NB4 (cell line): Measurements from ENCODE around the gene EMC8.
A peak's percentile ranks its signal among the peaks of the same experiment; 100 is the strongest.

Experiments used
- DNase-seq: peaks from one replicate; pipeline ENCODE4 v3.0.0; 2010; ENCODE audit warnings: low read depth
- H3K4me3 ChIP-seq: one replicate; pipeline ENCODE4 v1.5.1; 2011; ENCODE audit warnings: mild to moderate bottlenecking, low read depth, low read length, moderate library complexity
- MYC ChIP-seq: IDR thresholded peaks from 2 replicates; pipeline ENCODE4 v1.6.1; 2011; ENCODE audit warnings: low read depth, low read length
- POLR2A ChIP-seq: IDR thresholded peaks from 2 replicates; pipeline ENCODE4 v1.6.1; 2011; ENCODE audit warnings: mild to moderate bottlenecking; ENCODE audit not compliant: insufficient read length; ENCODE audit errors: extremely low read depth
- TF ChIP-seq, protein P1 (sequence below): IDR thresholded peaks from one replicate; pipeline ENCODE4 v1.5.1; 2012; ENCODE audit warnings: low read depth, low read length
- TF ChIP-seq, protein P2 (sequence below): IDR thresholded peaks from 2 replicates; pipeline ENCODE4 v1.6.1; 2011; ENCODE audit warnings: low read depth, low read length

Gene EMC8

GRCh38 chr16:85757341-85757822, 42.0 kb downstream of the EMC8 start:
- TF ChIP-seq POLR2A, result no peak
- TF ChIP-seq, protein P1, sequence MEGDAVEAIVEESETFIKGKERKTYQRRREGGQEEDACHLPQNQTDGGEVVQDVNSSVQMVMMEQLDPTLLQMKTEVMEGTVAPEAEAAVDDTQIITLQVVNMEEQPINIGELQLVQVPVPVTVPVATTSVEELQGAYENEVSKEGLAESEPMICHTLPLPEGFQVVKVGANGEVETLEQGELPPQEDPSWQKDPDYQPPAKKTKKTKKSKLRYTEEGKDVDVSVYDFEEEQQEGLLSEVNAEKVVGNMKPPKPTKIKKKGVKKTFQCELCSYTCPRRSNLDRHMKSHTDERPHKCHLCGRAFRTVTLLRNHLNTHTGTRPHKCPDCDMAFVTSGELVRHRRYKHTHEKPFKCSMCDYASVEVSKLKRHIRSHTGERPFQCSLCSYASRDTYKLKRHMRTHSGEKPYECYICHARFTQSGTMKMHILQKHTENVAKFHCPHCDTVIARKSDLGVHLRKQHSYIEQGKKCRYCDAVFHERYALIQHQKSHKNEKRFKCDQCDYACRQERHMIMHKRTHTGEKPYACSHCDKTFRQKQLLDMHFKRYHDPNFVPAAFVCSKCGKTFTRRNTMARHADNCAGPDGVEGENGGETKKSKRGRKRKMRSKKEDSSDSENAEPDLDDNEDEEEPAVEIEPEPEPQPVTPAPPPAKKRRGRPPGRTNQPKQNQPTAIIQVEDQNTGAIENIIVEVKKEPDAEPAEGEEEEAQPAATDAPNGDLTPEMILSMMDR, result no peak
- H3K4me3 ChIP-seq, result no peak overlapping the region
- no peak for DNase-seq

GRCh38 chr16:85755929-85756768, 43.2 kb downstream of the EMC8 start:
- DNase-seq, result no peak
- H3K4me3 ChIP-seq, result no peak overlapping the region
- TF ChIP-seq MYC, result no peak
- TF ChIP-seq, protein P2, sequence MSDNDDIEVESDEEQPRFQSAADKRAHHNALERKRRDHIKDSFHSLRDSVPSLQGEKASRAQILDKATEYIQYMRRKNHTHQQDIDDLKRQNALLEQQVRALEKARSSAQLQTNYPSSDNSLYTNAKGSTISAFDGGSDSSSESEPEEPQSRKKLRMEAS, result no peak
- no peak for TF ChIP-seq POLR2A
- TF ChIP-seq, protein P1, result no peak

DNA sequence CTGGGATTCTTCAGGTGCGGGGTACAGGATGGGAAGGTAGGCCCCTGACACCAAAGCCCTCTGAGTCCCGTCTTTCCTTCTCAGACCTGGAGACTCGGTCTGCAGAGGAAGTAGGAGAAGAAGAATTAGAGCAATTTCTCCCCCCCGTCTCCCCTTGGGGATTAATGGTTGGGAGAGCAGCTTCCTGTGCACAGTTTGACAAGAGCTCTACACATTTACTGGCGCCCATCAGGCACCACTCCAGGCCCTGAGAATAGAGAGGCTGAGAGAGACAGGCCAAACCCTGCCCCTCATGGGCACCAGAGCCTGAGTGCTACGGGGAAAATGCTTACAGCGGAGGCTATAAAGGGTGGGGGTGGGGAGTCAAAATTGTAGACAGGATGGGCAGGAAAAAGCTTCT, 44.9 kb downstream of the EMC8 start:
- DNase-seq, result peak; percentile 89
- no peak overlapping the region for H3K4me3 ChIP-seq
- TF ChIP-seq, protein P1, result no peak
- no peak for TF ChIP-seq MYC
- no peak for TF ChIP-seq POLR2A
- TF ChIP-seq, protein P2, result no peak

- no peak for TF ChIP-seq MYC
- TF ChIP-seq, protein P1, result no peak
- H3K4me3 ChIP-seq, result no peak overlapping the region
- no peak for DNase-seq
These were observed 45.4 kb downstream of the EMC8 start for GRCh38 chr16:85753976-85754375.

- no peak for DNase-seq
- TF ChIP-seq POLR2A (no peak), MYC (no peak)
- TF ChIP-seq, protein P2, result no peak
- TF ChIP-seq, protein P1, result no peak
- H3K4me3 ChIP-seq, result no peak overlapping the region
These were observed 45.8 kb downstream of the EMC8 start for GRCh38 chr16:85753559-85753958.
